Kidney (tissue), 14 donors: ENCODE results near the gene FNDC4. TPM values are rescaled to one million over a fixed set of nuclear protein-coding genes. Genes with fewer than 3 reads are reported as not detected.

ENCODE experiments used
- DNase-seq, 5 donors: peaks; one replicate each; pipeline ENCODE4 v3.0.0-alpha.2; 2013 to 2020
- FAIRE-seq: peaks from 2 replicates; lab custom pipeline; 2012; peaks lifted over from hg19 to GRCh38; lab: Jason Lieb, UNC
- H3K27ac ChIP-seq, 2 donors: one replicate each; pipeline ENCODE4 v1.7.0; 2013; ENCODE audit warnings: low read depth in 2 of 2, low read length in 2 of 2, inconsistent platforms in 1 of 2
- H3K27me3 ChIP-seq: one replicate; pipeline ENCODE4 v1.7.1; 2013; ENCODE audit warnings: low read length, inconsistent platforms; ENCODE audit not compliant: control insufficient read depth, insufficient read depth
- H3K36me3 ChIP-seq, 3 donors: one replicate each; pipeline versions ENCODE4 v1.7.0 to v1.7.1; 2013; ENCODE audit warnings: low read length in 3 of 3, control low read depth in 1 of 3, inconsistent platforms in 1 of 3; ENCODE audit not compliant: insufficient read depth in 3 of 3, control insufficient read depth in 2 of 3
- H3K4me1 ChIP-seq, 3 donors: one replicate each; pipeline versions ENCODE4 v1.7.0 to v1.7.1; 2013; ENCODE audit warnings: low read length in 3 of 3, inconsistent platforms in 1 of 3, low read depth in 1 of 3; ENCODE audit not compliant: control insufficient read depth in 2 of 3, insufficient read depth in 2 of 3
- H3K4me3 ChIP-seq, 3 donors: one replicate each; pipeline versions ENCODE4 v1.7.0 to v1.8.1; 2013; ENCODE audit warnings: low read length in 3 of 3, control low read depth in 1 of 3, inconsistent platforms in 1 of 3
- H3K9ac ChIP-seq, 3 donors: one replicate each; pipeline versions ENCODE4 v1.7.0 to v1.7.1; 2013; ENCODE audit warnings: low read length in 3 of 3, control low read depth in 1 of 3, inconsistent platforms in 1 of 3
- H3K9me3 ChIP-seq, 3 donors: one replicate each; pipeline versions ENCODE4 v1.7.0 to v1.7.1; 2013; ENCODE audit warnings: low read length in 3 of 3, control low read depth in 1 of 3, inconsistent platforms in 1 of 3; ENCODE audit not compliant: control insufficient read depth in 2 of 3, insufficient read depth in 1 of 3
- intact Hi-C: fragments of 100-400 bp; cut with DNase I; formaldehyde crosslinking; loops from one replicate; pipeline ENCODE4 v1.11.1; 2022
- polyA plus RNA-seq: library from polyadenylated mRNA; stranded (reverse); fragments of 350-450 nt; fragmentation: Illumina TruSeq; extraction: RNeasy Lipid Tissue Mini Kit (QIAGEN cat#74804); gene quantifications from one replicate; pipeline ENCODE4 v1.2.3, GENCODE V29; 2014; ENCODE audit warnings: low read depth, low replicate concordance; ENCODE audit not compliant: insufficient read depth
- total RNA-seq: library from RNA; stranded (reverse); fragmentation: NEBNext Ultra II Directional; extraction: Animal tissue kit (Norgen Biotek cat#: 25700); gene quantifications from one replicate; pipeline ENCODE4 v1.2.1, GENCODE V29; 2021
- TF ChIP-seq, protein P1 (sequence below): IDR thresholded peaks from 3 replicates; pipeline ENCODE4 v1.5.1; 2012; ENCODE audit warnings: mild to moderate bottlenecking, moderate library complexity, borderline replicate concordance; ENCODE audit not compliant: insufficient read depth; ENCODE audit errors: extremely low read depth
- donor health status: control.
- donor health status: control.
- donor health status: control.
- donor health status: control.
- donor health status: control.
- donor health status: DM: yes; HTN: yes; CAD: no.
- donor health status: Normal renal cell carcinoma (clear cell type).

Gene FNDC4
- total and polyA plus RNA-seq, 2 donors from 2014 or later = 8.5 to 18.0 TPM

DNA sequence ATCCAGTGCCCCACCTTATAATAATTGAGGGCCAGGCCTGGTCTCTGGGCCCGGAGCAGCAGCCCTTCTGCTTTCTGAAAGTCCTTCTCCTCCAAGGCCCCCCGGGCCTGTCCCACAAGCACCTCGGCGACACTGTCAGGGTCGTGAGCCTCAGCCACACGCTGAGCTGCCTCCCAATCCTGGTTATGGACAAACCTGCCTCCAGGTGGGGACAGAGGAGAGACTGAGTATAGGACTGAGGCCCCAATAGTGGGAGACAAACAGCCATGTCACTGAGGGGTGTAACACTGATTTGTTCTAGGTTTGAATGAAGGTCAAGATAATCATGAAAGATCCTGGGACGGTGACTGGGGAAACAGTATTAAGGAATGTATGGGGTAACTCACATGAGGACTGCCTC, 41.0 kb downstream of the FNDC4 start:
- Histone ChIP-seq H3K9me3 (no peaks in the 10 kb centered on the region), H3K27ac (no peak overlapping the region), H3K4me3 (no peak overlapping the region), H3K27me3 (no peaks in the 10 kb centered on the region), H3K9ac (no peak overlapping the region), H3K36me3 (peaks cover 2 to 56% (median 50%) of the 10 kb centered on the region in 3 donors), H3K4me1 (no peaks in the 10 kb centered on the region)
- DNase-seq (no peak), FAIRE-seq (no peak)
- TF ChIP-seq, protein P1, sequence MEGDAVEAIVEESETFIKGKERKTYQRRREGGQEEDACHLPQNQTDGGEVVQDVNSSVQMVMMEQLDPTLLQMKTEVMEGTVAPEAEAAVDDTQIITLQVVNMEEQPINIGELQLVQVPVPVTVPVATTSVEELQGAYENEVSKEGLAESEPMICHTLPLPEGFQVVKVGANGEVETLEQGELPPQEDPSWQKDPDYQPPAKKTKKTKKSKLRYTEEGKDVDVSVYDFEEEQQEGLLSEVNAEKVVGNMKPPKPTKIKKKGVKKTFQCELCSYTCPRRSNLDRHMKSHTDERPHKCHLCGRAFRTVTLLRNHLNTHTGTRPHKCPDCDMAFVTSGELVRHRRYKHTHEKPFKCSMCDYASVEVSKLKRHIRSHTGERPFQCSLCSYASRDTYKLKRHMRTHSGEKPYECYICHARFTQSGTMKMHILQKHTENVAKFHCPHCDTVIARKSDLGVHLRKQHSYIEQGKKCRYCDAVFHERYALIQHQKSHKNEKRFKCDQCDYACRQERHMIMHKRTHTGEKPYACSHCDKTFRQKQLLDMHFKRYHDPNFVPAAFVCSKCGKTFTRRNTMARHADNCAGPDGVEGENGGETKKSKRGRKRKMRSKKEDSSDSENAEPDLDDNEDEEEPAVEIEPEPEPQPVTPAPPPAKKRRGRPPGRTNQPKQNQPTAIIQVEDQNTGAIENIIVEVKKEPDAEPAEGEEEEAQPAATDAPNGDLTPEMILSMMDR = no peak
- intact Hi-C loops = no loop called here

DNA sequence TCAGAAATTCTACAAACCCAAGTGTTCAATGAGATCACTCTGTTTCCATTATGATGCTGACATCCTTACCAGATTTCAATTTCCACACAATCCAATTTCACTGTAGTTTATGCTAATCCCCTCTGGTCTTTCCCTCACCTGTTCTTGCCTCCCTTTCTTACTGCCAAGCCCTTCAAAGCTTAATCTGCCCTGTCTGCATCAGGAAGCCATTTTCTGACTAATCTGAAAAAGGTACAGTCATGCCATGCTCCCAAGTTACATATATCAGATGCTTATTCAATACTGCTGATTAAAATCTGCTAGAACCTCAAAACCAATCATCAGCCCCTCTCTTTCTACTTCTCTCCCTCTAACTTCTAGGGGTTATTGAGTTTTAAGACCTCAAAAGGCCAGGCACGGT, 43.9 kb downstream of the FNDC4 start:
- Histone ChIP-seq H3K27ac (no peak overlapping the region), H3K36me3 (peaks cover 5 to 48% (median 46%) of the 10 kb centered on the region in 3 donors), H3K9ac (no peak overlapping the region), H3K4me1 (no peaks in the 10 kb centered on the region), H3K27me3 (no peaks in the 10 kb centered on the region), H3K9me3 (no peaks in the 10 kb centered on the region), H3K4me3 (no peak overlapping the region)
- DNase-seq (no peak), FAIRE-seq (no peak)
- TF ChIP-seq, protein P1 = no peak
- intact Hi-C loops = no loop called here

DNA sequence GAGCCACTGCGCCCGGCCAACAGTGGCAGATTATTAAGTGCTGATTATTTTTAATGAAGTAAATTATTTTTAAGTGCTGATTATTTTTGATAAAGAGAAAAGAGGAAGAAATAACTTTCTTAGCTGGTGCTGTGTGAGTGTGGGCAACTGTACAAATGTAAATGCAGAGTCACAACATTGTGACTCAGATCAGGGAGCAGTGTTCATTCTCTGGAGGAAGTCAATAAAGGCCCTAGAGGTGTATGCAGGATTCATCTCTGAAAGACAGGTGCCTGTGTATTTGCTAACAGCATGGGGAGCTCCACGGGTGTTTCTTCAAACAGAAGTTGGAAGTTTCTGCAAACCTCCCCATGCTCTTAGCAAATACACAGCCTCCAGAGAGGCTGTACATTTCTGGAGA, 46.6 kb downstream of the FNDC4 start:
- no peak for DNase-seq
- Histone ChIP-seq H3K4me3 (no peak overlapping the region), H3K9me3 (no peaks in the 10 kb centered on the region), H3K36me3 (peaks cover 5 to 45% (median 41%) of the 10 kb centered on the region in 3 donors), H3K27me3 (no peaks in the 10 kb centered on the region), H3K27ac (no peak overlapping the region), H3K9ac (no peak overlapping the region), H3K4me1 (no peaks in the 10 kb centered on the region)
- no peak for FAIRE-seq
- TF ChIP-seq, protein P1 = no peak
- intact Hi-C loops = no loop called here

DNA sequence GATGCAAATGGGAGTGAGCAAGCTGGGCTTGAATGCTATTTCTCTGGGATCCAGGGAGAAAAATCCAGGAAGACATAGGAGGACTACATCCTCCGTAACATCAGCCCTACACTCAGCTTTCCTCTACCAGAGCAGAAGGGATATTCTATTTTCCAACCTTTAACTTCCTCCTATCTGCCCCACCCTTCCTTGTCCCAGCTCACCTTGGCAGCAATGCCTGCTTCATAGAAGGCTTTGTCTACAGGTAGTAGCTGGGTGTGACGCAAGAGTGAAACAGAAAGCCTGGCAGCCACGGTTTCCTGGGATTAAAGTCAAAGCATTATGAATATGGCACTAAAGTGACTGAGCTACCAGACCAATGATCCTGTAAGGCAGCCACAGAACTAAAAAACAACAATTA, 48.9 kb downstream of the FNDC4 start:
- Histone ChIP-seq H3K9me3 (no peaks in the 10 kb centered on the region), H3K4me1 (no peaks in the 10 kb centered on the region), H3K27ac (no peak overlapping the region), H3K27me3 (no peaks in the 10 kb centered on the region), H3K4me3 (no peak overlapping the region), H3K36me3 (peaks cover 5 to 39% (median 33%) of the 10 kb centered on the region in 3 donors), H3K9ac (no peak overlapping the region)
- TF ChIP-seq, protein P1 = no peak
- intact Hi-C loops = no loop called here
- DNase-seq (peak in 1 of 5 donors; percentile 76), FAIRE-seq (no peak)
